ENCODE data around the gene PHF3. TPM values are rescaled to one million over a fixed set of nuclear protein-coding genes. Genes with fewer than 3 reads are reported as not detected.

The PHF3 gene
- total and polyA plus RNA-seq, 2 donors (not counting 1 experiment from before 2014, with no cell fraction given) = 13.5 to 111 TPM

- no peak for ATAC-seq (ENCODE audit: low read depth)
- H3K9me3 Mint-ChIP-seq (ENCODE audit: insufficient read depth) = no peaks in the 10 kb centered on the region
- H3K9ac ChIP-seq (ENCODE audit: low read length) = no peak overlapping the region
- ChIA-PET POLR2A (interaction anchor here (0.7 kb wide), 1 partner anchor 10 kb away, joined by 3 read pairs; no protein-coding TSS in a partner anchor), CTCF (interaction anchor here (1.2 to 1.8 kb wide), 2 partner anchors 54 to 91 kb away, joined by 5 to 6 read pairs; partner anchors contain the start of gene PHF3)
- TF ChIP-seq EZH2 (IDR thresholded peaks at IDR 0.05; ENCODE audit: borderline replicate concordance, insufficient read depth, low read depth, low read length, poor library complexity, severe bottlenecking) (no peak), CTCF (IDR thresholded peaks at IDR 0.05) (no peak)
- H4K20me1 ChIP-seq (ENCODE audit: control insufficient read depth, insufficient read depth, low read length, poor library complexity, severe bottlenecking) = no peaks in the 10 kb centered on the region
- no peaks in the 10 kb centered on the region for H3K27me3 ChIP-seq (replicated peaks in 1 of 4; ENCODE audit: control extremely low read depth in 1 of 4, control insufficient read depth in 3 of 4, insufficient read depth in 4 of 4, low read length in 3 of 4)
- no peak overlapping the region for H3K27ac Mint-ChIP-seq
- no peak overlapping the region for H3K4me3 ChIP-seq (ENCODE audit: control extremely low read depth in 1 of 5, extremely low read depth in 1 of 5, insufficient read depth in 1 of 5, low read depth in 2 of 5, low read length in 4 of 5)
- no peak for DNase-seq
- peaks cover 0 to 13% of the 10 kb centered on the region in 2 experiments for H3K36me3 ChIP-seq (replicated peaks in 1 of 2; ENCODE audit: control extremely low read depth in 1 of 2, control insufficient read depth in 1 of 2, extremely low read depth in 1 of 2, insufficient read depth in 2 of 2, low read length in 1 of 2)
- no peaks in the 10 kb centered on the region for H3K27me3 Mint-ChIP-seq
- intact Hi-C loops (cut with micrococcal nuclease) = loop anchor here (5.0 kb wide), 1 partner anchor 117 kb away; the partner anchor contains the start of genes LOC128125822 and PTP4A1
- no CpG with 5 or more reads among the region's 2 CpGs for WGBS (ENCODE audit: insufficient coverage)
- peaks cover 25% of the 10 kb centered on the region for H3K4me1 Mint-ChIP-seq
- H3K27ac ChIP-seq (ENCODE audit: low read length in 2 of 2) = no peak overlapping the region
- no peak overlapping the region for H3K4me3 Mint-ChIP-seq
- peaks cover 28% of the 10 kb centered on the region for H3K79me2 ChIP-seq (ENCODE audit: control insufficient read depth, insufficient read depth, low read length)
- H3K9me3 ChIP-seq (ENCODE audit: control extremely low read depth in 1 of 3, control insufficient read depth in 2 of 3, insufficient read depth in 1 of 3, low read length in 2 of 3) = no peaks in the 10 kb centered on the region
- no peak overlapping the region for H2AFZ ChIP-seq (ENCODE audit: insufficient read depth, low read depth, low read length, poor library complexity, severe bottlenecking)
- H3K4me2 ChIP-seq (replicated peaks; ENCODE audit: low read depth, low read length, poor library complexity, severe bottlenecking) = no peak overlapping the region
- peaks cover 9 to 12% of the 10 kb centered on the region in 2 donors for H3K4me1 ChIP-seq (ENCODE audit: control insufficient read depth in 2 of 2, insufficient read depth in 2 of 2, low read length in 2 of 2)
Observed at GRCh38 chr6:63689421-63689820, 53.8 kb downstream of the PHF3 start.

- Mint-ChIP-seq H3K4me1 (peaks cover 17% of the 10 kb centered on the region), H3K9me3 (ENCODE audit: insufficient read depth) (no peaks in the 10 kb centered on the region), H3K27ac (no peak overlapping the region), H3K4me3 (no peak overlapping the region), H3K27me3 (no peaks in the 10 kb centered on the region)
- no peak overlapping the region for H3K27ac ChIP-seq (ENCODE audit: low read length in 2 of 2)
- no peaks in the 10 kb centered on the region for H4K20me1 ChIP-seq (ENCODE audit: control insufficient read depth, insufficient read depth, low read length, poor library complexity, severe bottlenecking)
- no peak overlapping the region for H2AFZ ChIP-seq (ENCODE audit: insufficient read depth, low read depth, low read length, poor library complexity, severe bottlenecking)
- no peaks in the 10 kb centered on the region for H3K9me3 ChIP-seq (ENCODE audit: control extremely low read depth in 1 of 3, control insufficient read depth in 2 of 3, insufficient read depth in 1 of 3, low read length in 2 of 3)
- H3K36me3 ChIP-seq (replicated peaks in 1 of 2; ENCODE audit: control extremely low read depth in 1 of 2, control insufficient read depth in 1 of 2, extremely low read depth in 1 of 2, insufficient read depth in 2 of 2, low read length in 1 of 2) = peaks cover 2 to 12% of the 10 kb centered on the region in 2 experiments
- no peak overlapping the region for H3K4me2 ChIP-seq (replicated peaks; ENCODE audit: low read depth, low read length, poor library complexity, severe bottlenecking)
- peaks cover 31% of the 10 kb centered on the region for H3K79me2 ChIP-seq (ENCODE audit: control insufficient read depth, insufficient read depth, low read length)
- TF ChIP-seq CTCF (IDR thresholded peaks at IDR 0.05) (no peak), EZH2 (IDR thresholded peaks at IDR 0.05; ENCODE audit: borderline replicate concordance, insufficient read depth, low read depth, low read length, poor library complexity, severe bottlenecking) (no peak)
- intact Hi-C loops (cut with micrococcal nuclease) = no loop called here
- ChIA-PET CTCF (interaction anchor here (1.0 to 1.8 kb wide), 3 partner anchors 54 to 92 kb away, joined by 3 to 6 read pairs (median 5); partner anchors contain the start of gene PHF3), POLR2A (interaction anchor here (0.7 kb wide), 1 partner anchor 10 kb away, joined by 3 read pairs; no protein-coding TSS in a partner anchor)
- DNase-seq = no peak
- H3K4me3 ChIP-seq (ENCODE audit: control extremely low read depth in 1 of 5, extremely low read depth in 1 of 5, insufficient read depth in 1 of 5, low read depth in 2 of 5, low read length in 4 of 5) = no peak overlapping the region
- H3K9ac ChIP-seq (ENCODE audit: low read length) = no peak overlapping the region
- peaks cover 6 to 9% of the 10 kb centered on the region in 2 donors for H3K4me1 ChIP-seq (ENCODE audit: control insufficient read depth in 2 of 2, insufficient read depth in 2 of 2, low read length in 2 of 2)
- H3K27me3 ChIP-seq (replicated peaks in 1 of 4; ENCODE audit: control extremely low read depth in 1 of 4, control insufficient read depth in 3 of 4, insufficient read depth in 4 of 4, low read length in 3 of 4) = no peaks in the 10 kb centered on the region
- ATAC-seq (ENCODE audit: low read depth) = no peak
Observed at GRCh38 chr6:63690221-63690620, 54.6 kb downstream of the PHF3 start.
